Daoy (cell line): Measurements from ENCODE around the gene NFKBIB. TPM values are rescaled to one million over a fixed set of nuclear protein-coding genes. Genes with fewer than 3 reads are reported as not detected.
"Not testable (repeated sequence)": the region's sequence is repeated elsewhere in the genome, so short reads cannot be mapped to it uniquely, and the experiment has no call there.

Experiments used
- DNase-seq: peaks from one replicate; pipeline ENCODE4 v3.0.0-alpha.2; 2015; ENCODE audit warnings: low read depth
- total RNA-seq: library from RNA; depleted of rRNA; stranded (reverse); fragments of >200 nt; shearing (Covaris generic); gene quantifications from 2 replicates; pipeline ENCODE4 v1.2.3, GENCODE V29; 2014; rRNA removed

The NFKBIB gene
- total RNA-seq, result 45.8 and 62.5 TPM in 2 replicates

GRCh38 chr19:38899447-38900201 is at the start of gene NFKBIB, which contains the start of gene SIRT2:
Gene NFKBIB (plus strand): TSS chr19:38899969. CDS start chr19:38900033, 64 bp downstream.
Gene SIRT2 (minus strand): TSS chr19:38899618. CDS start chr19:38899521, 97 bp downstream.
- peak; percentile 100 for DNase-seq

GRCh38 chr19:38850436-38850975 is 49.3 kb upstream of the NFKBIB start:
- peak; percentile 100 for DNase-seq

- no peak for DNase-seq
Measured at GRCh38 chr19:38850976-38851621, 48.7 kb upstream of the NFKBIB start.

GRCh38 chr19:38851622-38852230 is 48.0 kb upstream of the NFKBIB start:
- peak; percentile 97 for DNase-seq

- DNase-seq, result peak; percentile 72
Measured at GRCh38 chr19:38852231-38853044, 47.3 kb upstream of the NFKBIB start.

GRCh38 chr19:38853214-38853613 is 46.6 kb upstream of the NFKBIB start:
- no peak for DNase-seq

- DNase-seq, result not testable (repeated sequence)
Measured at GRCh38 chr19:38854961-38855360, 44.8 kb upstream of the NFKBIB start.

GRCh38 chr19:38855751-38856150 is 44.0 kb upstream of the NFKBIB start:
- not testable (repeated sequence) for DNase-seq

- no peak for DNase-seq
Measured at GRCh38 chr19:38856813-38857212, 43.0 kb upstream of the NFKBIB start.

GRCh38 chr19:38859631-38860204 is 40.1 kb upstream of the NFKBIB start:
- DNase-seq, result not testable (repeated sequence)

- no peak for DNase-seq
Measured at GRCh38 chr19:38861368-38861767, 38.4 kb upstream of the NFKBIB start.

GRCh38 chr19:38862321-38863059 is 37.3 kb upstream of the NFKBIB start:
- DNase-seq, result no peak

GRCh38 chr19:38867171-38867780 is 32.5 kb upstream of the NFKBIB start:
- DNase-seq, result no peak

- no peak for DNase-seq
Measured at GRCh38 chr19:38868551-38868950, 31.2 kb upstream of the NFKBIB start.

- no peak for DNase-seq
Measured at GRCh38 chr19:38869160-38869835, 30.5 kb upstream of the NFKBIB start.

GRCh38 chr19:38869836-38870607 is 29.7 kb upstream of the NFKBIB start:
- DNase-seq, result peak; percentile 83

GRCh38 chr19:38870612-38871011 is 29.2 kb upstream of the NFKBIB start:
- DNase-seq, result no peak

- DNase-seq, result not testable (repeated sequence)
Measured at GRCh38 chr19:38873400-38873799, 26.4 kb upstream of the NFKBIB start.
